ENCODE measurements around the gene GMDS.

GMDS gene

DNA sequence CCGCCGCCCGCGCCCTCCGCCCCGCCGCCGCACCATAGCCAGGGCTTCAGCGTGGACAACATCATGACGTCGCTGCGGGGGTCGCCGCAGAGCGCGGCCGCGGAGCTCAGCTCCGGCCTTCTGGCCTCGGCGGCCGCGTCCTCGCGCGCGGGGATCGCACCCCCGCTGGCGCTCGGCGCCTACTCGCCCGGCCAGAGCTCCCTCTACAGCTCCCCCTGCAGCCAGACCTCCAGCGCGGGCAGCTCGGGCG lies 634.2 kb downstream of the GMDS start:
- in situ Hi-C loops (cut with MboI; ENCODE audit: low sequenced_read_pairs) = no loop called here

DNA sequence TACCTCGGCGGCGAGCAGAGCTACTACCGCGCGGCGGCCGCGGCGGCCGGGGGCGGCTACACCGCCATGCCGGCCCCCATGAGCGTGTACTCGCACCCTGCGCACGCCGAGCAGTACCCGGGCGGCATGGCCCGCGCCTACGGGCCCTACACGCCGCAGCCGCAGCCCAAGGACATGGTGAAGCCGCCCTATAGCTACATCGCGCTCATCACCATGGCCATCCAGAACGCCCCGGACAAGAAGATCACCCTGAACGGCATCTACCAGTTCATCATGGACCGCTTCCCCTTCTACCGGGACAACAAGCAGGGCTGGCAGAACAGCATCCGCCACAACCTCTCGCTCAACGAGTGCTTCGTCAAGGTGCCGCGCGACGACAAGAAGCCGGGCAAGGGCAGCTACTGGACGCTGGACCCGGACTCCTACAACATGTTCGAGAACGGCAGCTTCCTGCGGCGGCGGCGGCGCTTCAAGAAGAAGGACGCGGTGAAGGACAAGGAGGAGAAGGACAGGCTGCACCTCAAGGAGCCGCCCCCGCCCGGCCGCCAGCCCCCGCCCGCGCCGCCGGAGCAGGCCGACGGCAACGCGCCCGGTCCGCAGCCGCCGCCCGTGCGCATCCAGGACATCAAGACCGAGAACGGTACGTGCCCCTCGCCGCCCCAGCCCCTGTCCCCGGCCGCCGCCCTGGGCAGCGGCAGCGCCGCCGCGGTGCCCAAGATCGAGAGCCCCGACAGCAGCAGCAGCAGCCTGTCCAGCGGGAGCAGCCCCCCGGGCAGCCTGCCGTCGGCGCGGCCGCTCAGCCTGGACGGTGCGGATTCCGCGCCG lies 634.7 kb downstream of the GMDS start:
- in situ Hi-C loops (cut with MboI; ENCODE audit: low sequenced_read_pairs) = no loop called here

GRCh38 chr6:1609648-1610496 lies 635.5 kb downstream of the GMDS start, which contains the start of gene FOXC1:
Gene FOXC1, plus strand, starts transcription at chr6:1609915. Its CDS starts 531 bp downstream, at chr6:1610446.
- in situ Hi-C loops (cut with MboI; ENCODE audit: low sequenced_read_pairs) = no loop called here

DNA sequence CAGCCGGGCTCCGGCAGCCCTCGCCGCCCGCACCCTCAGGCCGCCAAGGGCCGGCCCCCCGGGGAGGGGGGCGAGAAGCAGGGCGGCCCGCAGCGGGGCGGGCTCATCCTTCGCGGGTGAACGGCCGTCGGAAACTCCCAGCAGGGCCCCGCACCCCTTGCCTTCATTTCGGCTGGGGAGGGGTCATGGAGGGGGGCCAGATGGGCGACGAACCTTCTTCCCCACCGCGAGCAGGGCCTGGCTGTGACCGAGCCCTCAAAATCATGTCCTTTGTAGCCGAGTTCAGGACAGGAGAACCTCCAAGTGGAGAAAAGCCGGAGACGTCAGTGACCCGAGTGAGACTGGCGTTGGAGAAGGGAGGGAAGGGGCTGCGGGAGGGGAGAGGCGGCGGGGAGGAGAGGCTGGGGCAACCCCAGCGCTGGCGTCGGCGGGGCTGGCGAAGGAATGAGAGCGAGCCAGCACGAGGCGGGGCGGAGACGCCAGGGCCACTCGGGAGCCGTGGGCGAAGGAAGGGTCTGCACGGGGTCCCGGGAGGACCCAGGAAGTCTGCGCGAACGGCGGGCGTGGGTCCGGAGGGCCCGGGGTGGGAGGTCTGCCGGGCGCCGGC lies 636.3 kb downstream of the GMDS start:
- in situ Hi-C loops (cut with MboI; ENCODE audit: low sequenced_read_pairs) = no loop called here

- in situ Hi-C loops (cut with MboI; ENCODE audit: low sequenced_read_pairs) = no loop called here
Observed at GRCh38 chr6:1608222-1609040, 637.0 kb downstream of the GMDS start.

- in situ Hi-C loops (cut with MboI; ENCODE audit: low sequenced_read_pairs) = no loop called here
Observed at GRCh38 chr6:1607516-1608221, 637.7 kb downstream of the GMDS start.

GRCh38 chr6:1606780-1607515 lies 638.5 kb downstream of the GMDS start:
- in situ Hi-C loops (cut with MboI; ENCODE audit: low sequenced_read_pairs) = no loop called here

- in situ Hi-C loops (cut with MboI; ENCODE audit: low sequenced_read_pairs) = no loop called here
Observed at GRCh38 chr6:1605893-1606779, 639.3 kb downstream of the GMDS start.

DNA sequence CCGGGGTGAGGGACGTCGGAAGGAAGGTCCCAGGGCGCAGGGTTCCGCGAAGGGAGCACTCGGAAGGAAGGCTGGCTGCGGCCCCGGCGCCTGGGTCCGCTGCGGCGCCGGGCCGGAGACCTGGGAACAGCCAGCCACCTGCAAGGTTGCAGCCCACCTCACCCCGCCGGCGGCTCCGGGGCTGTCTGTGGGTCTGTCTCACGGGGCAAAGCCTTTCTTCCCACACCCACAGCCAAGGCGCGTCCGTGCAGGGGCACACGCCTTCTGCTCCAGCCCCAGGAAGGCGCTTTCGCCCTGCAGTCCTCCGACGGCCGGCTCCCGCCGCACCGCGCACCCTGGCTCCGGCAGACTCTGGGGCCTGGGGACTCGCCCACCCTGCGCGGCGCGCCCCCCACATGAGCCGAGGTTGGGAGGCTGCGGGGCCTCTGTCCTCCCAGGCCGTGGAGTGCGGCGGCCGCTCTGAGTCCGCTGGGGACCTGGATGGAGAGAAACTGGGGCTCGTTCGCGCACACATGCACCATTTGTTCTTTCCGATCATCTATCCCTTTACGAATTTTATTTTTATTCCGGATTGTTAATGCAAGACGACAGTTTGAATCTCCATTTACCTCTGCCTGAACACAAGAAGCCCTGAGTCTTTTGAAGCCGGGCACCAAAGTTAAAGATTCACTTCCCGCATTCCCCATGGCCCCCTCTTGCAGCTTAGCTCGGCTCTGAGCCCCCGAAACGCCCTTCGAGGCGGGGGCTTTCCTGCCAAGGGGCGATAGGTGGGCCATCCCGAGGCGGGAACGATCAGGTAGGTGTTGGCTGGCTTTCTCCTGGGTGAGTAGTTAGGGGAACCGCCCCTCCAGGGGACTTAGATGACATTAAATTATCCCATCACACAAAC lies 640.2 kb downstream of the GMDS start:
- in situ Hi-C loops (cut with MboI; ENCODE audit: low sequenced_read_pairs) = no loop called here

GRCh38 chr6:1604158-1605003 lies 641.0 kb downstream of the GMDS start:
- in situ Hi-C loops (cut with MboI; ENCODE audit: low sequenced_read_pairs) = no loop called here

DNA sequence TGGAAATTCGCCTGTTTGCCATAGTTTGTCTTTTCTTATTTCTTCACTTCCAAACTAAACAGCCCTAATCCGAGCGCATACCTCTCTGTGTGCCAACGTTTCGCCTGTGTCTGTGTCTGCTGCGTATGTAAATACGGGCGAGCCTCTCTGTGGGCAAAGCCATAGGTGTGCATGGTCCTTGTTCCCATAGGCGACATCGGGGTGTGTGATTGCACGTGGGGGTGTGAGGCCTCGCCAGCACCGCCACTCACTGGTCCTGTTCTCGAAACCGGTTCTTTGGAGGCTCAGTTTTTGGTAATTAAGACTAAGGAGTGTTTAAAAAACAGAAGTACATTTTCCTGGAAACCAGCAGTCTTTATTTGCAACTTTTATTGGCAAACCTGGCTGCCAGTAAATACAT lies 641.7 kb downstream of the GMDS start:
- in situ Hi-C loops (cut with MboI; ENCODE audit: low sequenced_read_pairs) = no loop called here

- in situ Hi-C loops (cut with MboI; ENCODE audit: low sequenced_read_pairs) = no loop called here
Observed at GRCh38 chr6:1602049-1602713, 643.2 kb downstream of the GMDS start.

DNA sequence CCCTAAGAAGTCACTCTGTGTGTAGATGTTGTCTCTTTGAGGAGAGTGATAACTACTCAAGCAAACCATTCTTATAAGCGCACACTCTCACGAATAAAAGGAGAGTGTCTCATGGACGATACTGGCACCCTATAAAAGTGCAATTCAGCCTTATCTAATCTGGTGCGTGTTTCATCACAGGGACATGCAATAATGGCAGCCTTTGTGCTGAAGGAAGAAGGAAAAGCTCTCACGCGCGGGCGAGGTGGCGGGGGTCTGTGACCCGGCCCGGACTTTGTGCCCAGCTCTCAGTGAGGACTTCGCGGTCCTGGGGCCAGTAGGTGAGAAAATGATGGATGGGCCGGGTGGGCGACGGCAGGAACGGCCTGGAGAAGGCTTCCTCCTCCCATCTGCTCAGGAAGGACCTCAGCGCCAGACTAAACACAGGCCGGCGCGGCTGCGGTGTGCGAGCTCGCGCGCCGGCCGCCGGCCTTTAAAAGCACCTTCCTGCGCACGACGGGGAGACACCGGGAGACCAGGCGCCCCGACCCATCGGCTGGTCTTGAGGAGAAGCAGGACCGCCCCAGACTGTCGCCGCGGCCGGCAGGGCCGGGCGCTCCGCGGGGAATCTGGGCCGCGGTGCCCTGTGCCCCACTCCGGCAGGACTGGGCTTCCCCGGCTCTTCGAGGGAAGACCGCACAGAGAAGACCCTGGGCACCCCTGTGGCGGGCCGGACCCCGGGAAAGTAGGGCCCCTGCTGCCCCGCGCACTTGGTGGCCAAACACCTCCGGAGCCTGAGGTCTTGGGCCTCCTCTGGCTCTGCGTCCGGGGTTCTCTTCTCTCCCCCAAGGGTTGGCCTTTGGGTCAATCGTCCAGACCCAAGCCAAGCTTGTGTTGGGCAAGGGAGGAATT lies 644.0 kb downstream of the GMDS start:
- in situ Hi-C loops (cut with MboI; ENCODE audit: low sequenced_read_pairs) = no loop called here

GRCh38 chr6:1600764-1601157 lies 644.6 kb downstream of the GMDS start:
- in situ Hi-C loops (cut with MboI; ENCODE audit: low sequenced_read_pairs) = no loop called here

DNA sequence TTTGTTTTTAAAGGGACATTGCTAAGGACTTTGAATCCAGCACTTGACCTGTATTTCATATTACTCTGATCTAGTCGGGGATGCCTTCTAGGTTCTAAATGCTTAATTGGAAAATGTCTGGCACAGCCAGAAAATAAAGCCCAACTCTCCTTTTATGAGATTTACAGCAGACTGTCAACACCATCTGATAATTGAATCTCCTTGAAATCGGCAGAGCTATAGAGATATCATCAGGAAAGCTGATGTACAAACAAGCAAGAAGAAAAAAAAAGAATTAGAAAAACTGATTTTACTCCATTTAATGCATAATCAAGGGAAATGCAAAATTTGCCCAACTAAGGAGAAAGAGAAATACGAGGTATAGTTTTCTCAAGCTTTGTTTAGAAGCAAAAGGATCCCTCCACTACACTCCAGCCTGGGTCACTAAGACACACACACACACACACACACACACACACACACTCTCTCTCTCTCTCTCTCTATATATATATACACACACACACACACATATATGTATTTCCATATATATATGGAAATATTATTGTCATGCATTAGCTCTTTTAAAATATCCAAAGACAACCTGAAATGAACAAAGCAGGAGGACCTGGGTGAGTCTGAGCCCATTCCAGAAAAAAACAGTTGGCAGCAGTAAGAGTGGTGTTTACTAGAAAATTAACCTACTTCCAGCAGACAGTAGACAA lies 645.2 kb downstream of the GMDS start:
- in situ Hi-C loops (cut with MboI; ENCODE audit: low sequenced_read_pairs) = no loop called here
